ENCODE data around the gene COMMD4.
A peak's percentile ranks its signal among the peaks of the same experiment; 100 is the strongest.

Gene COMMD4

DNA sequence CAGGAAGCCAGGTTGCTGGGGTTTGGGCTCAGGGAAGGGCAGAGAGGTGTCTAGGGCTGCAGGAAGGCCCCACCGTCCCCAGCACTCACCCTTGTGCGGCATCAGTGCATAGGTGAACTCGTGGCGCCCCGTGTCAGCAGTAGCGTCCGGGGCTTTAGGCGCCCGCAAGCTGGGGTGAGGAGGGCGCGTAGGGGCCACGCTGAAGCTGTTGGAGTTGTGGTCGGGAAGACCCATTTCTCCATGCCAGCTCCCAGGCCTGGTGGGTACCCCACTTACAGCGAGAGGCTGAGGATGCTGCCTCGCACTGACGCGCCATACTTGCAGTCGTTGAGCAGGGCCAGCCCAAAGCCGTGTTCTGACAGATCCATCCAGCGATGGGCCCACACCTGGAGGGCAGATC, 20.7 kb downstream of the COMMD4 start:
- DNase-seq (ENCODE audit: low read depth in 2 of 2) = no peak

- DNase-seq (ENCODE audit: low read depth in 2 of 2) = no peak
Observed at GRCh38 chr15:75357976-75358673, 22.3 kb downstream of the COMMD4 start.

DNA sequence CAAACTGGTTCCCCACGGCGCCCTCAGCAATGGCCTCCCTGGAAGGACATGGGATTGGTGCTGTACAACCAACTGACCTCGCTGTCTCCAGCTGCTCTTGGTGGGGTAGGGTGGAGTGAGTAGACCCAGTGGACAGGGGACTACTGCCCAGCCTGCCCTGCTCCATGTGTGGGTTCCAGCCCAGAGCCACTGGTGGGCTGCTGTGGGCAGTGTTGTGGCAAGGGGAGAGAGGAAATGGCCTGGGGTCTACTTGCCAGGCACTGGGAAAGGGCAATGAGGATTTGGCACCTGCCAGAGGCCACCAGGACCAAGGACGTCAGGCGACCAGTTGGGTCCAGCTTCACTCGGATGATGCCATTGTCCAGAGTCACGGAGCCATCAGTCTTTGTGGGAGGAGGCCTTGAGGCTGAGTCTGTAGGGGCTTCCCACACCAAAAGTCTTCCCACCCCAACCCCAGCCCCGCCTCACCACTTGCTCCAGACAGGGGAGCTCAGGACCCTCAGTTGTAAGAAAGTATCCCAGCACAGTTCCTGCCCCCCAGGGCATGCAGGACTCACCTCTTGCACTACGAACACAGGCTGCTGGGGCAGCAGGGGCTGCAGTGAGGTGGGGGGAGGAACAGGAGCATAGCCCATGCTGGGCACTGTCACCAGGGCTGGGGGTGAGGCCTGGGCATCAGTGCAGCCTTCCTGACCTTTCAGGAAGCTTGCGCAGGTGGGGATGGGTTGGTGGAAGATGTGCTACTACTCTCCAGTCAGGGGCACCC, 23.1 kb downstream of the COMMD4 start:
- no peak for DNase-seq (ENCODE audit: low read depth in 2 of 2)

DNA sequence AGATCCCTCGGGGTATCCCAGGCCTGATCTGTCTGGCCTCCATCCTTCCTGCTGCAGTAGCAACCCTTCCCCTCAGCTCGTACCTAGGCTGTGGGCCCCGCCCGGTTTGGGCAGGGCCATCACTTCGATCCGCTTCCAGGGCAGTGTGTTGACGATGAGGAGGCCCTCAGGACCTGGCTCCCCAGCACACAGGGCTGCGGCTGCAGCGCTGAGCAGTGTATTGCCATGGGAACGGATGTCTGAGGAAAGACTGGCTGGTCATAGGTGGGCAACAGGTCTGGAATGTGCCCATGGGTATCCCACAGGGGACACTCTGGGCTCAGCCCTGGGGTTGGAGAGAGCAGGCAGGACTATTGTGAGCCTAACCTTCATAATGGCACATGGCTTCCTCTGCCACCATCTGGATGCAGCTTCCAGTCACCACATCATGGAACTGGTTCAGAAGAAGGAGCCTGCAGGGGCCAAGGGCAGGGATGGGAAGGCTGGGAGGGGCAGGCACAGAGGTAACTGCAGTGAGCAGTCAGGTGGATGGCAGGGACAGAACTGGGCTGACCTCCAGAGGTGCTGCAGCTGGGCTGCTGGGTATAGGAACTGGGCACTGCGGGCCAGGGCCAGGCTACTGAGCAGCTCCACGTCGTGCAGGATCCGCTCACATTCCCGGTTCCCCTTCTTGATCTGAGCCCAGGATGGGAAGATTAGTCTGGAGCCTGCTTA, 23.8 kb downstream of the COMMD4 start:
- DNase-seq (ENCODE audit: low read depth in 2 of 2) = no peak

DNA sequence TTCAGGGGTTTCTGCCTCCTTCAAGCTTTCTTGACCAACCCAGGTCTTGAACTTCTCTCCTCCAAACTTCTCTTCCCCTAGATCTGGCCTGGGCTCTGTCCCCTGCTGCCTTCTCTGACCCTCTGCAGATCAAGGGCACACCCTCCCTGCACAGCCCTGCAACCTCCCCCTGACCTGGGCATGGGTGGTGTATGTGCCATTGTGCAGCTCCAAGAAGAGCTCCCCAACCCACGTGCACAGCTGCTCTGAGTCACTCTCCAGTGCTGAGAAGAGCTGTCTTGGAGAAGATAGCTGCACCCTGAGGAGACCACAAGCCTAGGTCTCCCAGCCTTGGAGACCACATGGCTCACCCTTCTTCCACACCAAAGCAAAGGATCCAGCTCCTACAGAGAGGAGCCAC, 24.5 kb downstream of the COMMD4 start:
- no peak for DNase-seq (ENCODE audit: low read depth in 2 of 2)

GRCh38 chr15:75360856-75361255, 25.0 kb downstream of the COMMD4 start:
- no peak for DNase-seq (ENCODE audit: low read depth in 2 of 2)

GRCh38 chr15:75361361-75361988, 25.6 kb downstream of the COMMD4 start:
- DNase-seq (ENCODE audit: low read depth in 2 of 2) = no peak

DNA sequence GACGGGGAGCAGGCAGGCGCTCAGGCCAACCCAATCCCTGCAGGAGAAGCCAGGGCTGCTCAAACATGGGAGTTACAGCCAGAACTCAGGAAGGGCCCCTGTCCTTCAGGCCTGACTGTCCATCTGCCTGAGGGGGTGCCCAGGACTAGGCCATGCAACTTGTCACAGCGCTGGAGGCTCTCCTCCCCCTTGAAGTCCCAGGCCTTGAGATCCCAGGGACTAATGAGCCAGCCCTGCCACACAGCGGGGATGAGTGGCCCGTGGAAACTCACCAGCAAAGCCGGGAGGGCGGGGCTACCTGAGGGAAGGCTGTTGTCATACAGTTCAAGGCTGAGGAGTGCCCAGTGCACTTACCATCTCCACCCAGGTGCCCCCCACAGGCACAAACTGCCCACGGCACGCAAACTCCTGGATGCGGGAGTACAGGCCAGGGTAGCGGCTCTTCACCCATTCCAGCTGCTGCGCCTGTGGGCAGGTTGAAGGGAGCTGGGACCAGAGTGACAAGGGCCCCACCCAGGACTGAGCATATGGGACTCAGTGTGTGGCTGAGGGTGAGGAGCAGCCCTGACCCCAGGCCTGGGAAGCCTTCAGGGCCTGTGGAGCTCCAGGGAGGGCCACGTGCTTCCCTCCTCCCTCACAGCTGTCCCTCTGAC, 26.3 kb downstream of the COMMD4 start:
- DNase-seq (ENCODE audit: low read depth in 2 of 2) = no peak

DNA sequence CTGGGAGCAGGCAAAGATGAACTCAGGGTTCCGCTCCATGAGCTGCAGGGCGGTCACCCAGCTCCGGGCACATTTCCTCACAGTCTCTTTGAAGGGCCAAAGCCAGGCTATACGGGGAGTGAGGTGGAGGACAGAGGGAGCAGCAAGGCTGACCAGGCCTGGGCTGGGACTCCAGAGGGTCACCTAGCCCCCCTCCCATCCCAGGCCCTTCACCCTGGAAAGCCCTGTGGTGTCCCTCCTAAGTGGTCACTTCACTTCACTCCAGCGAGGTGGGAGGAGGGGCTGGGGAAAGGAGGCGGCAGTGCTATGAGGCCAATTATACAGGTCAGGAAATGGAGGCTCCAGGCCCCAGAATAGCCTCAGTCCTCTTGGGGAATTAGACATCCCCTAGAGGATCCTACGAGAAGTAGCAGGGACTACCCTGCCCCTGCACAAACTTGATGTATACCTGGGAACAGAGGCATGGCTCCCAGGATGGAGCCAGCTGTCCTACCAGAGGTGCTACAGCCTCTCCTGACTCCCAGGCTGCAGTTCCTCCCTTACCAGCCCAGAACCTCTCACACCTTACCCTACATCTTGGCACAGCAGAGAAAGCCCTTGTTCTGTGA, 26.9 kb downstream of the COMMD4 start:
- DNase-seq (ENCODE audit: low read depth in 2 of 2) = no peak

- no peak for DNase-seq (ENCODE audit: low read depth in 2 of 2)
Observed at GRCh38 chr15:75363786-75364185, 27.9 kb downstream of the COMMD4 start.

- DNase-seq (ENCODE audit: low read depth in 2 of 2) = no peak
Observed at GRCh38 chr15:75364881-75365280, 29.0 kb downstream of the COMMD4 start.

DNA sequence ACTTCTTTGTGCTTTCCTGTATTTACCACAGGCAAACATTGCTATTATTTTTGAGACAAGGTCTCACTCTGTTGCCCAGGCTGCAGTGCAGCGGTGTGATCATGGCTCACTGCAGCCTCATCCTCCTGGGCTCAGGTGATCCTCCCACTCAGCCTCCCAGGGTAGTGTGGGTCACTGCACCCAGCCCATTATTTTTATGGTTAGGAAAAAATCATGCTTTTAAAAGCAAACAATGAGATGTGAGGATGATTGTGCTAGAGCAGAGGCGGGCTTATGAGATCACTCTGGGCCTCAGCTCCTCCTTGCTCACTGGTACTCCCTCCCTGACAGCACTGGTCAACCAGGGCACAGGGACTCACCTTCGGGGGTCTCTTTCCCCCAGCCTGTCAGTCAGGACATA, 30.3 kb downstream of the COMMD4 start:
- DNase-seq (ENCODE audit: low read depth in 2 of 2) = no peak

DNA sequence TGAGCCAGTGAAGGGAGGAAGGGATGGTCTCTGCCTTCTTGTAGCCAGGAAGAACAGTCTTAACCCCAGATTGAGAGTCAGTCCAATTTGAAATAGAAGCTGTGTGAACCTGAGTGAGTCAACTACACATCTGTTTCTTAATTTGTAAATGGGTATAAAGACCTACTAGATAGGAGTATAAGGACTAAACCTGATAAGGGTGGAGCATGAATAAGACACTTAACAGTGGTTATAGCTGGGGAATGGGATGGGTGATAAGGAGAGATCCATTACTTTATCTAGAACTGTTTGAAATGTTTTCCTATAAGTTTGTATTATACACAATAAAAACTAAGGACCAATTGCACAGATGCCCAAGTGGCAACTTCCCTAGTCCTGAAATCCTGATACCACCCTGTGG, 31.1 kb downstream of the COMMD4 start:
- no peak for DNase-seq (ENCODE audit: low read depth in 2 of 2)

DNA sequence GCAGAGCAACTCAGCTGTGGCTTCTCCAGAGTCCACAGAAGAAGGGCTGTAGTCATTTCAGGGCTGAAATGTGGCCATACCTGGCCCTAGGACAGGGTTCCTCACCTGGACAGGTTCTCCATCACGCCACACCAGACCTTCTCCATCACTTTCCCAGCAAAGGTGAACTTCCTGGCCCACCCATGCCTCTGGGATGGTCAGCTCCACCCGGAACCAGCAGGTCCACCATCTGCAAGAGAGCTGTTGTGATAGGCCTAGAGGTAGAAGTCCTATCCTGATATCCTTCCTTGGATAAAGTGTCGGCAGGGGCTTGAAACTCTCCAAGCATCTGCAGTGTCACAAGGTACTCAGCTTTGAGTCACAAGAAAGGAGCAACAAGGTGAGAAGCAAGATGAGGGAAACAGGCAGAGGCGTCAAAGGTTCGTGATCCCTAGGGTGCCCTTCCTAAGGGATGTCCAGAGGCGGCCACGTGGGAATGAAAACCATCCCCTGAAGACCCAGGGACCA, 31.6 kb downstream of the COMMD4 start:
- no peak for DNase-seq (ENCODE audit: low read depth in 2 of 2)

- DNase-seq (ENCODE audit: low read depth in 2 of 2) = peak; percentile 94
Observed at GRCh38 chr15:75367913-75368688, 32.2 kb downstream of the COMMD4 start, which contains the start of gene MAN2C1. MAN2C1 (minus strand) TSS chr15:75368607; CDS start chr15:75368583, 24 bp downstream.

- DNase-seq (ENCODE audit: low read depth in 2 of 2) = no peak
Observed at GRCh38 chr15:75368689-75369239, 32.9 kb downstream of the COMMD4 start.

DNA sequence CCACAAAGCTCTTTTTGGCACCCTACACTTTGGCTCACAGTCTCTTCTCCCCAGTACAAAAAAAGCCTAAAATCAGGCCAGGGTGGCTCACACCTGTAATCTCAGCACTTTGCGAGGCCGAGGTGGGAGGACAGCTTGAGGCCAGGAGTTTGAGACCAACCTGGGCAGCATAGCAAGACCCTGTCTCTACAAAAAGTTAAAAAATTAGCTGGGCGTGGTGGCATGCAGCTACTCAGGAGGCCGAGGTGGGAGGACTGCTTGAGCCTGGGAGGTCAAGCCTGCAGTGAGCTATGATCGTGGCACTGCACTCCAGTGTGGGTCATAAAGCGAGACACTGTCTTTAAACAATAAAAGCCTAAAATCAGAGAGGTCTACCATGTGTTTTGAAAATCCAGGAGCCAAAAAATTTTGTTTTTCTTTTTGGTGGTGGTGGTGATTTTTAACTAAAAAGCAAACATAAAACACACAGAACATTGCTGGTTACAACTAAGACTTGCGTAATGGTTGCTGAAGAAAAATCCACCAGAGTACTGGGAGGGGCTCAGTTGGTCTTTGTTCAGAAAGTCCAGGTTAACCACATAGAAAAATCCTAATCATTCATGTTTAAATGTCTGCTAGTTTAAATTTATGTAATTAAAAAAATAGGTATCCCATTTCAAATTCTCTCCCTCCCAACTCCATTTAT, 34.2 kb downstream of the COMMD4 start:
- no peak for DNase-seq (ENCODE audit: low read depth in 2 of 2)

GRCh38 chr15:75371486-75371885, 35.6 kb downstream of the COMMD4 start:
- no peak for DNase-seq (ENCODE audit: low read depth in 2 of 2)
